HG03342 (cell line): Measurements from ENCODE around the gene NBR1.
"Not testable (repeated sequence)": the region's sequence is repeated elsewhere in the genome, so short reads cannot be mapped to it uniquely, and the experiment has no call there.

Source experiments
- ATAC-seq: cut with Tn5 transposase; IDR thresholded peaks from one replicate; pipeline ENCODE4 v1.9.1; 2021; ENCODE audit warnings: mild to moderate bottlenecking, moderate library complexity; ENCODE audit not compliant: unreplicated experiment

The NBR1 gene

DNA sequence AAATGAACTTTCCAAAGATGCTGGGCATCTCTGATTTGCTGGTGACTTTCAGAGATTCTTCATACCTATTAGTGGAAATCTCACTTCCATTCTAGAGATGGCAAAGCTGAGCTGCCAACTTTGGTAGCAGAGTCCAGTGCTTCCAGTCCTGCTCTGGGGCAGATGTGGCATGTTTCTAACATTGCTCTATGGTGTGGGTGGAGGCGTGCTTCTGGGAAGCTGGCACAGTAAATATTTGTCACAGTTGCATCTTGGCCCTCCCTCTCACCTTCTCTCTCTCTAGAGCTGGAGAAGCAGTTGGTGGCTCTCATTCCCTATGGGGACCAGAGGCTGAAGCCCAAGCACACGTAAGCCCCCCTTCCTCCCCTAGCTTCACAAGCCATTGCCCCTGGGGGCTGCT, 42.5 kb downstream of the NBR1 start:
- ATAC-seq = no peak

DNA sequence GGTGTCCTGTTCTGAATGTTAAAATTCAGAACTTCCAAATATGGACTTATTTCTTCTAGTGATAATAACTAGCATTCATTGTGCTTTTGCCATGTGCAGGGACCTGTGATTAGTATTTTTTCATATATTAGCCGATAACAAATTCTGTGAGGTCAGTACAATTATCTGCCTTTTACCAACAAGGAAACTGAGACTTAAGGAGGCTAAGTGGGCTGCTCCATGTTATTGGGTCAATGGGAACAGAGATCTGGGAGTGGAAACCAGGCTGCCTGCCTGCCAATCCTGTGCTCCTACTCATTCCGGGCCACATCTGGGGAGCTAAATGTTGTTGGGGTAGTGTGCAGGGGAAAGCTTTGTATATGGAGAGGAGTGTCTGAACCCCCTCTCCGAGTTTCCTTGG, 44.3 kb downstream of the NBR1 start:
- ATAC-seq = no peak

DNA sequence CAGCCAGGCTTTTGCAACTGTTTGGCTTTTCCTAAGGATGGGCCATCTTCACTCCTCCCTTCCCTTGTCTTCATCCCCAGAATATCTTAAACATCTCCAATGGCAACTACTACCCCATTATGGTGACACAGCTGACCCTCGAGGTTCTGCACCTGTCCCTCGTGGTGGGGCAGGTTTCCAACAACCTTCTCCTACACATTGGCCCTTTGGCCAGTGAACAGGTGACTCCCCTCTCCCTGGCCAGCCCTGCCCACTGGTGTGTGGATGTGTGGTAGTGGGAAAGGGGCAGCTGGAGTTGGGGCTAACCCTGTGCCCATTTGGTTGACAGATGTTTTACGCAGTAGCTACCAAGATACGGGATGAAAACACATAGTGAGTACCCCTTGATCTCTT, 45.4 kb downstream of the NBR1 start:
- no peak for ATAC-seq

DNA sequence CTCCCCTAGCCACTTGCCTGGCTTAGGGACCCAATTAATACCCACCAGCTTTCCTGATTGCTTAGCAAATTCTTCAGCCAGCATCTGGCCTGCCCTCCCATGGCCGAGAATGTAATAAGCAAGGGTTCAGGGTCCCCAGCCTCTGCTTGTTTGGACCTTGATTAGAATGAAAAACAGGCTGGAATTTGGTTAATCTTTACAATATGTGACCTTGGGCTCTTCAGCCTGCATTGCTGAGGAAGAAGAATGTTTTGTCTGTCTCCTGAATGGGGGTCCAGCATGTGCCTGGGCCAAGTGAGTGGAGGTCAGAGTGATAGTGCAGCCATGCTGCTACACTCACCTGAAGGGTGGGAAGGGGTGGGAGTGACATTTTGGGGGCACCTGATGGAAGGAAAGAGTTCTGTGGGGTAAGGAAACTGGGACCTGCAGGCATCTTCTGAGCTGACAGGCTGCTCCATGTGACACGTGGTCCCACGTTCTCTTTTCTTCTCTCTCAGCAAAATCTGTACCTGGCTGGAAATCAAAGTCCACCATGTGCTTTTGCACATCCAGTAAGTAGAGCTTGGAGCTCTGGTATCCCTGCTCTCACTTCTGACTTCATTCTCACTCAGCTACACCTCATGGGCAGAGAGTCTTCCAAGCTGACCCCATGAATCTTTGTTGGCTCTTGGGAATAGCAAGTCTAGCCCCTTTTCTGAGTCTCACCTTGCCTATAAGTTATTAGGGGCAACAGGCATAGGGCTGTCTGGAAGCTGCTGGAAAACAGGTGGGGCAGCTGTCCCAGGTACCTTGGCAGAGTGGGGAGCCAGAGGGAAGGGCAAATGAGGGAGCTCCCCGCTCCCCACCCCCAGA, 46.0 kb downstream of the NBR1 start:
- ATAC-seq = no peak

DNA sequence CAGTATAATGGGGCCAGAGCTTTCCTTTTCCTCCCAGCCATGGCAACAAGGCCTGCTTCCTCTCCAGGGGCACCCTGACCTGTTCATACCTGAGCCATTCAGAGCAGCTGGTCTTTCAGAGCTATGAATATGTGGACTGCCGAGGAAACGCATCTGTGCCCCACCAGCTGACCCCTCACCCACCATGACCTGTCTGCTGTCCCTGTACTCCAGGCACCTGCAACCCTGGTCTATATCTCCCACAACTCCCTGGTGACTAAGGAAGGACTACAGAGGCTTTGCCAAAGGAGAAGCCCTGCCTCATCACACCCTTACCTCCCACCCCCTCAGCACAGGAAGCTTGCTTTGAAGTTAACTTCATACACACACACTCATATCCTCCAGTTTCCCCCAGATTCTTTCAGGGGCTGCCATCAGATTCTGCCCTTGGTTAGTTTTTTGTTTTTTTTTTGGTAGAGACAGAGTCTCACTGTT, 46.6 kb downstream of the NBR1 start:
- no peak for ATAC-seq

DNA sequence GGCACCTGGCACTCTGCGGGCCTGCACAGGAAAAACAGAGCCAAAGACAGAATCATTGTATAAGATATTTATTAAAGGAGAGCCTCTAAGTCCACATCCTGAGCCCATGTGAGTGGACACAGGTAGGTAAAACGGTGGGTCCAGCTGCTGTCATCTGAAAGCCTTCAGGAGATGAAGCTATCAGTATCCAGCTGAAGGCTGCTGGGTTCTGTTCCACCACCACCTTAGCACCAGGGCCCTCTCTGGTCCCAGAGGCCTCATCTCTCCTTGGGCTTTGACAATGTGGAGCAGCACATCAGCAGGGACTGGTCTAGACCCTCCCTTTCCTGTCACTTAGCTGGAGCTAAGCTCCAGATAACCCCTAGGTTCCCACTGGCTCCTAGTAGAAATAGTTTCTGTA, 48.0 kb downstream of the NBR1 start:
- no peak for ATAC-seq

DNA sequence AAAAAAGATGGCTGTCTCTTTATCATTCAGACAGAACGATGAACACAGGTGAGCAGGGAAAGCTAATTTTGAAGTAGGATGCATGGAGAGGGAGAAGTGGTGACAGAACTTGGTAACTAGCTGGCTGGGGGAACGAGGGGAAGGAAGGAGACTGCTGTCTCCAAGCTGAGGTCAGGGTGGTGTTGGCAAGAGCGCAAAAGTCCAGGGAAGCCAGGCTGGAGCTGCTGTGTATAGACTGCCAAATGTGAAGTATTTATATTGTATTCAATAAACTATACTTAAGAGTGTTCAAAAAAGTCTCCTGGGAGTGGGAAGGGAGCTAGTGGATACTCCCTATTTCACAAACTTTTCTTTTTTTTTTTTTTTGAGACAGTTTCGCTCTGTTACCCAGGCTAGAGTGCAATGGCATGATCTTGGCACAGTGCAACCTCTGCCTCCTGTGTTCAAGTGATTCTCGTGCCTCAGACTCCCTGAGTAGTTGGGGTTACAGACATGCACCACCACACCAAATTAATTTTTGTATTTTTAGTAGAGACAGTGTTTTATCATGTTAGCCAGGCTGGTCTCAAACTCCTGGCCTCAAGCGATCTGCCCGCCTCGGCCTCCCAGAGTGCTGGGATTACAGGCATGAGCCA, 48.8 kb downstream of the NBR1 start:
- ATAC-seq = no peak

DNA sequence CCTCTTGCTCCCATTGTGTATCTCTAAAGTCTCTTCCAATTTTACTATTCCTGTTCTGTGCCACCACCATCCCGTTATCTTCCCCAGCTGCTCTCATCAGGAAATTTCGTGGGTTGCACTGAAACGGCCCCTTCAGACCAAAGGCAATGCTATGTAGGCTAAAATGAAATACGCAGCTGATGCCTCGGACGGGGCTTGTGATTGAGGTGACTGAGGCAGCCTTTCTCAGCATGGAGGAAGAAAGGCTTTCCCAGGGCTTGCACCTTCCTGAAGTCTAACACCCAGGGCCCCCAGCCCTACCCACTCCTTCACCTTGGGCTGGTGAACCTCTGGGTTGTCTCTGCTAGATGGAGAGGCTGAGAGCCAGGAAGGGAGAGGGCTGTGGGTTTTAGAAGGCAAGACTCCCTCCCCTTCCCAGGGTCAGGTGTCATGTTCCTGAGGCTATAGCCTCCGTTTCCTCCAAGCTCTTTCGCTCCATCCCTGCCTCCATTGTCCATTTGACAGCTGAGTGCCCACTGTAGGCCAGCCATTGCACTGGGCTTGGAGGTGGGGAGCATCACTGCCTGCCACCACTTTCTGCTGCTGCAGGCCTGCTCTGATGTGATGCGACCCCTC, 49.6 kb downstream of the NBR1 start:
- no peak for ATAC-seq

DNA sequence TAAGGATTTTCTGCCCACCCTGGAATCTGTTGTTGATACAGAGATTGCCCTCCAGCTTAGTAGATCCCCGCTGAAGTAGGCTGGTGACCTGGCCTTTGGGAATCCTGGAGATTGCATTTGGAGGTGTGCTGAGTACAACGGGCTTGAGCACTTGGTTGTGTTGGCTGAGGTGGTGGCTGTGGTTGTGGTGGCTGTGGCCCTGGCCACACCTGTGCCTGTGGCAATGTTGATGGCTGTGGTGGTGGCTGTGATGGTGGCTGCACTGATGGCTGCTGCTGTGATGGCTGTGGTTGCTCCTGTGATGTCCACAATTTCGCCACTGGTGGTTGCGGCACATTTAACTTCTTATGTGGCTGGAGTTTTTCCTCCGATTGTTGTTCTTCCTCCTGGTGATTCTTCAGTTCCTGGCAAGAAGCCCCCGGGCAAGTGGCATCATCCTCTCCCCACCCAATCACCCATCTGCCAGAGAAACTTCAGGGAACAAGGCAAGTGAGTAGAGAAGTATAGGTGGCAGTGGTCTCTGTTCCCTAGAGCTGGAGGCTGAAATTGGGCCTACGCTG, 53.2 kb downstream of the NBR1 start:
- no peak for ATAC-seq

DNA sequence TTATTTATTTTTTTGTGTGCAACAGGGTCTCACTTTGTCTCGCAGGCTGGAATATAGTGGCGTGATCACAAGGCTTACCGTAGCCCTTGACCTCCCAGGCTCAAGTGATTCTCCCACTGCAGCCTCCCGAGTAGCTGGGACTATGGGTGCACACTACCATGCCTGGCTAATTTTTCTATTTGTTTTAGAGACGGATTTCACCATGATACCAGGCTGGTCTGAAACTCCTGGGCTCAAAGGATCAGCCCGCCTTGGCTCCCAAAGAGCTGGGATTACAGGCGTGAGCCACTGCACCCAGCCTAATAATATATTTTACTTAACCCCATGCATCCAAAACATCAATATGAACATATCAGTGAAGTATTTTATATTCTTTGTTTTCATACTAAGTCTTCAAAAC, 55.4 kb downstream of the NBR1 start:
- ATAC-seq = no peak

DNA sequence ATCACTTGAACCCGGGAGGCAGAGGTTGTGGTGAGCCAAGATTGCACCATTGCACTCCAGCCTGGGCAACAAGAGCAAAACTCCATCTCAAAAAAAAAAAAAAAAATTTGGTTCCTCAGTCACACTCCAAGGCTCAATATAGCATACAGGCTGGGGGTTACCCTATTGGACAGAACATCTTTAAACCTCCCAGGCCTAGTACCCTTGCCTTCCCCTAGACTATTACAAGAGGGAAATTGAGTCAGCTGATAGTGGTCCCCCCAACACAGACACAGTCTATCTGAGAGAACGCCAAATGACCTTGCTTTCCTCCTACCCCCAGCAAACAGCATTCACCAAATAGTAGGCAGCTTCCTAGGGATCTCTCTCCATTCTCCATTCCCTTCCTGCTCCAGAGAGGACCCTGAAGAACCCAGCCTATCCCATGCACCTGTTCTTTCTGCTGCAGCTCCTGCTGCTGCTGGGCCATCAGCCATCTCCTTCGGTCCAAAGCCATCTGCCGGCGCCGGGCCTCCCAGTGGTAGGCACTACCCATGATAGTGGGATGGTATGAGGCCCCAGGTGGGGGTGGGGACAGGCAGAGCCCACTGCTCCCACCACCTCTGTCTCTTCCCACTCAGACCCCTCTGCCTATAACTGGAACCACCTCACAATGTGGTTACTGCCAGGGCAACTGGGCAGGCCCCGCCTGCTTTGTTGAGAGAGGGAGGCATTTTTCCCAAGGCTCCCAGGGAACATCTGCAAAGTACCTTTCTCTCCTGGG, 57.2 kb downstream of the NBR1 start, which contains the start of gene CCDC200:
Gene CCDC200 (minus strand): TSS at position 604 of the 763 bp plus-strand sequence. CDS start 69 bp downstream, at position 535.
- not testable (repeated sequence) for ATAC-seq

DNA sequence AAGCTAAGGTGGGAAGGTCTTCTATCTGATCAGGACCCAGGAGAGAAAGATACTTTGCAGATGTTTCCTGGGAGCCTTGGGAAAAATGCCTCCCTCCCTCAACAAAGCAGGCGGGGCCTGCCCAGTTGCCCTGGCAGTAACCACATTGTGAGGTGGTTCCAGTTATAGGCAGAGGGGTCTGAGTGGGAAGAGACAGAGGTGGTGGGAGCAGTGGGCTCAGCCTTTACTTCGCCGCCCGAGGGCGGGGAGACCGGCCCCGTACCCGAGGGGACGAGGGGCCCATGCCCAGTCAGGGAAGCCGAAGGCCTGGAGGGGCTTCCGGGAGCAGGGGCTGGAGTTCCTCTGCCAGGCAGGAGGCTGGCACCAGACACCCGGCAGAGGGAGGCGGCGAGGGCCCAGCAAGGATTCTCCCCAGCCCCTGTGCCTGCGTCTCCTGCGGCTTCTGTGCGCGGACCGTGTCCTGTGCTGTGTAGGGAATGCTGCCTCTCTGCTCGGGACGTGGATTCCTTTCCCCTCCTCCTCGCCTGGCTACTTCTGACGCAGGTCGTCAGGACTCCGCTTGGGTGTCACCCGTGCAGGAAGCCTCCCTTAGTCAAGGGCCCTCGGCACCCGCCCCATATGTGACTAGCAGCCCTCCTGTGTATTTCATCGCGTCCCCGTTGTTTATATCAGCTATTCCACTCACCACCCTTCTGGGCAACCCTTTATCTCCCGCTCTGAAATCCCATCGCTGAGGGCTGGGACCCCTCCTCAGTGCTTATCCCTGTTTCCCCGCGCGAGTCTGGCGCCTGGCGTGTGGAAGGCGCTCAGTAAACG, 60.4 kb downstream of the NBR1 start:
- not testable (repeated sequence) for ATAC-seq

DNA sequence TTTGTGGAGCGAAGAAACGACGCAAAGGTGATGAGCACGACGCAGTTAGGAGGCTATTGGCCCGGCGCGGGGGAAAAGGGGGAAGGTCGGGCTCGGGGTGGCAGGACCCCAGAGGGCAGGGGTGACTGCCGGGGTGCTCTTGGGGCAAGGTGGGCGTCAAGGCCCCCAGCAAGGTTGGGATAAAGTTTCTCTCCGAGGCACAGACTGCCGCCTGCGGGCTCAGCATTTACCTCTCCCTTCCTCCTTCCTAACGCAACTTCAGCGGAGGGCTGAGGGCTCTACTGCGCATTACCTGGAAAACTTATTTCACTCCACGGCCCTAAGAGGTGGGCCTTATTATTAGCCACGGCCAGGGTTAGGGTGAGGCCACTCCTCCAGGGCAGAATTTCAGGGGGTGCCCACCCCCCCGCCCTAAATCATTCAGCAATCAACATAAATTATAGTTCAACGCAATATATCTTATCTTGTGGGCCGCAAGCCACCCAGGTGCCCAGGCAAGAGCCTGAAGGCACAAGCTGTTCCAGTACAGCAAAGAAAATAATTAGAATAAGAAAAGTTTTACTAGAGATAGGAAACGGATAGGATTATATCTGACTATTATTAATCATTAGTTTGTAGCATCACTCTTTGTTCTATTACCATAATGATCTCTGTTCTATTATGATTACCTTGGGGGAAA, 61.1 kb downstream of the NBR1 start:
- not testable (repeated sequence) for ATAC-seq

DNA sequence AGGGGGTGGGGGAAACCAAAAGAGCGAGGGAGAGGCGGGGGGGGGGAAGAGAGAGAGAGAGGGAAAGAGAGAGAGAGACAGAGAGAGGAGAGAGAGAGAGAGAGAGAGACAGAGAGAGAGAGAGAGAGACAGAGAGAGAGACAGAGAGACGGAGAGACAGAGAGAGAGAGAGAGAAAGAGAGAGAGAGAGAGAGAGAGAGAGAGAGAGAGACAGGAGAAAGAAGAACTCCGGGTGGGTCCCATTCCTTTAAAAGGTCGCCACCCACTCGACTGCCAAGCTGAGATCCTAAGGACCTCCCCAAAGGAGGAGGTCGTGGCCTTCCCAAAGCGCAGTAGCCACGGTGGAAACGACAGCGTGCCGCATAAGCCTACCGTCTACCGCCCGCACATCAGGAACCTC, 62.2 kb downstream of the NBR1 start:
- not testable (repeated sequence) for ATAC-seq

DNA sequence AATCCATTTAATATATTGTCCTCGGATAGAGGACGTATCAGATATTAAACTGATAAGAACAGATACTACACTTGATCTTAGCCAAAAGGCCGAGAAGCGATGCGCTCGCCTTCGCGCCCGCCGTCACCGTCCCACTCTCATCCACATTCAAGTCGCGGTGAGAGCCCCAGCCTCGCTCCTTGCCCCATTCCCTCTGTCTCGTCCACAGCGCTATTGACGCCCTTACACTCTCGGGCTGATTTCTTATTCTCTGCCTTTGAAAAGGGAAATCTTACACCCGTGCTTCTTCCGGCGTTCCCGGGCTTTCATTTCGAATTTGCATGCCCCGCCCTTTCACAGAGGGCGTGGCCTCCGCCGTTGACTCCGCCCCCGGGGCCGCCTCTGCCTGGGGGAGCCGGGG, 62.9 kb downstream of the NBR1 start, which contains the start of gene RNU2-1:
Gene RNU2-1 (minus strand): TSS at position 101 of the 400 bp plus-strand sequence.
- not testable (repeated sequence) for ATAC-seq

DNA sequence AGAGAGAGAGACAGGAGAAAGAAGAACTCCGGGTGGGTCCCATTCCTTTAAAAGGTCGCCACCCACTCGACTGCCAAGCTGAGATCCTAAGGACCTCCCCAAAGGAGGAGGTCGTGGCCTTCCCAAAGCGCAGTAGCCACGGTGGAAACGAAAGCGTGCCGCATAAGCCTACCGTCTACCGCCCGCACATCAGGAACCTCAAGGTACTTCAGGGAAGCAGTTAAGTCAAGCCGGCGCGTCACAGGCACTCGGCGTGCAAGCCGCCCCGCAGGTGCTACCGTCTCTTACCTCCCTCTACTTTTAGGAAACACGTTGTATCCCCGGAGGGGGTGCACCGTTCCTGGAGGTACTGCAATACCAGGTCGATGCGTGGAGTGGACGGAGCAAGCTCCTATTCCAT, 68.6 kb downstream of the NBR1 start:
- not testable (repeated sequence) for ATAC-seq

DNA sequence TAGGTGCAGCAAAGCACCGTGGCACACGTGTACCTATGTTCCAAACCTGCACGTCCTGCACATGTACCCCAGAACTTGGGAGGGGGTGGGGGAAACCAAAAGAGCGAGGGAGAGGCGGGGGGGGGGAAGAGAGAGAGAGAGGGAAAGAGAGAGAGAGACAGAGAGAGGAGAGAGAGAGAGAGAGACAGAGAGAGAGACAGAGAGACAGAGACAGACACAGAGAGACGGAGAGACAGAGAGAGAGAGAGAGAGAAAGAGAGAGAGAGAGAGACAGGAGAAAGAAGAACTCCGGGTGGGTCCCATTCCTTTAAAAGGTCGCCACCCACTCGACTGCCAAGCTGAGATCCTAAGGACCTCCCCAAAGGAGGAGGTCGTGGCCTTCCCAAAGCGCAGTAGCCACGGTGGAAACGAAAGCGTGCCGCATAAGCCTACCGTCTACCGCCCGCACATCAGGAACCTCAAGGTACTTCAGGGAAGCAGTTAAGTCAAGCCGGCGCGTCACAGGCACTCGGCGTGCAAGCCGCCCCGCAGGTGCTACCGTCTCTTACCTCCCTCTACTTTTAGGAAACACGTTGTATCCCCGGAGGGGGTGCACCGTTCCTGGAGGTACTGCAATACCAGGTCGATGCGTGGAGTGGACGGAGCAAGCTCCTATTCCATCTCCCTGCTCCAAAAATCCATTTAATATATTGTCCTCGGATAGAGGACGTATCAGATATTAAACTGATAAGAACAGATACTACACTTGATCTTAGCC, 69.8 kb downstream of the NBR1 start:
- not testable (repeated sequence) for ATAC-seq

DNA sequence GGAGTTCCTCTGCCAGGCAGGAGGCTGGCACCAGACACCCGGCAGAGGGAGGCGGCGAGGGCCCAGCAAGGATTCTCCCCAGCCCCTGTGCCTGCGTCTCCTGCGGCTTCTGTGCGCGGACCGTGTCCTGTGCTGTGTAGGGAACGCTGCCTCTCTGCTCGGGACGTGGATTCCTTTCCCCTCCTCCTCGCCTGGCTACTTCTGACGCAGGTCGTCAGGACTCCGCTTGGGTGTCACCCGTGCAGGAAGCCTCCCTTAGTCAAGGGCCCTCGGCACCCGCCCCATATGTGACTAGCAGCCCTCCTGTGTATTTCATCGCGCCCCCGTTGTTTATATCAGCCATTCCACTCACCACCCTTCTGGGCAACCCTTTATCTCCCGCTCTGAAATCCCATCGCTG, 75.4 kb downstream of the NBR1 start:
- not testable (repeated sequence) for ATAC-seq
